Heart right ventricle (tissue), 16 donors: ENCODE results near the gene C4orf36. TPM values are rescaled to one million over a fixed set of nuclear protein-coding genes. Genes with fewer than 3 reads are reported as not detected.

Source experiments
- ATAC-seq, 8 donors: fragments of 200-7000 bp; cut with Tn5 transposase; one replicate each; pipeline ENCODE4 v1.9.1; 2020; ENCODE audit warnings: mild to moderate bottlenecking in 8 of 8, moderate library complexity in 8 of 8, moderate number of reproducible peaks in 1 of 8
- DNase-seq, 2 donors: peaks; one replicate each; pipeline ENCODE4 v3.0.0-alpha.2; 2020
- H3K27ac ChIP-seq, 10 donors: fragments of 200-600 bp; sonication (generic) in 2 of 10; one replicate each; pipeline versions ENCODE4 v1.5.0 to v1.8.0; 2020 to 2022; ENCODE audit warnings: mild to moderate bottlenecking in 3 of 10
- H3K27me3 ChIP-seq, 7 donors: fragments of 200-600 bp; one replicate each; pipeline ENCODE4 v1.8.0; 2021 to 2022; ENCODE audit warnings: mild to moderate bottlenecking in 2 of 7
- H3K36me3 ChIP-seq, 9 donors: fragments of 200-600 bp; sonication (generic) in 1 of 9; one replicate each; pipeline versions ENCODE4 v1.5.0 to v1.8.0; 2020 to 2022; ENCODE audit warnings: mild to moderate bottlenecking in 2 of 9
- H3K4me1 ChIP-seq, 9 donors: fragments of 200-600 bp; sonication (generic) in 1 of 9; one replicate each; pipeline versions ENCODE4 v1.5.0 to v1.8.0; 2020 to 2022; ENCODE audit warnings: mild to moderate bottlenecking in 4 of 9
- H3K4me3 ChIP-seq, 10 donors: fragments of 200-600 bp; sonication (generic) in 2 of 10; one replicate each; pipeline versions ENCODE4 v1.5.0 to v1.8.0; 2020 to 2022; ENCODE audit warnings: mild to moderate bottlenecking in 7 of 10, moderate library complexity in 2 of 10
- H3K9me3 ChIP-seq, 11 donors: fragments of 200-600 bp in 10 of 11; sonication (generic) in 2 of 11; one replicate each; pipeline versions ENCODE4 v1.5.0 to v1.8.0; 2013 to 2022; ENCODE audit warnings: mild to moderate bottlenecking in 2 of 11, control low read depth in 1 of 11, moderate library complexity in 1 of 11
- WGBS, 2 donors: extraction: QIAGEN DNeasy Blood & Tissue Kit; methylation state at CpG; one replicate each; pipeline ENCODE4 v1.1.7; 2013; ENCODE audit warnings: inconsistent platforms in 1 of 2; 5-methylcytosine and 5-hydroxymethylcytosine counted together
- intact Hi-C, 10 donors: fragments of 100-400 bp; cut with DNase I; formaldehyde crosslinking; loops; one replicate each; pipeline versions ENCODE4 v1.11.1 to v1.14.2; 2022
- polyA plus RNA-seq, 2 donors: library from polyadenylated mRNA; stranded (reverse); fragments of 200-250 nt; gene quantifications; one replicate each; pipeline ENCODE4 v1.2.3, GENCODE V29; 2013
- total RNA-seq, 10 donors: library from RNA; stranded (reverse); fragmentation: NEBNext Ultra II Directional in 3 of 10; extraction: Animal tissue kit (Norgen Biotek cat#: 25700) in 3 of 10; gene quantifications; one replicate each; pipeline versions ENCODE4 v1.2.1 to v1.2.4, GENCODE V29; 2021 to 2023
- TF ChIP-seq, protein P1 (sequence below), 9 donors: fragments of 200-600 bp; sonication (generic) in 2 of 9; IDR thresholded peaks; one replicate each; pipeline versions ENCODE4 v1.5.0 to v1.8.0; 2021 to 2022; ENCODE audit warnings: antibody characterized with exemption in 9 of 9, mild to moderate bottlenecking in 5 of 9, moderate library complexity in 1 of 9
- donor health status: Arrhythmogenic right ventricular cardiomyopathy.
- donor health status: ischemic (EF 13 %, LVEDD 7.1; RV severe dilation, severe dysfunction).
- donor health status: healthy with polysubstance abuse.
- donor health status: DM: no; HTN: yes; CAD: no.
- donor health status: DM: no; HTN: no; CAD: no.
- donor health status: ischemic (EF 25% LVEDD 6.9; RV normal size, moderate dysfunction).
- donor health status: ischemic (EF 25% LVEDD 5.7; RV mildly dilated, moderate dysfunction).
- donor health status: healthy.
- donor health status: DM: yes; HTN: yes; CAD: no.
- donor health status: Ischemic cardiomyopathy.
- donor health status: ischemic (EF 35%, LVEDD 5.7; RV mildly dilated, moderate dysfunction).
- donor health status: nonischemic (EF 11% LVEDD 7.7; RV severe dilation, severe dysfunction).
- donor health status: DM: yes; HTN: yes; CAD: no.
- donor health status: PGD.
- donor health status: ischemic (EF 29% LVEDD 5.4; RV normal size, mild dysfunction).
- donor health status: nonischemic (EF 23%, LVEDD 6.1; RV moderate dilation, normal function).

The C4orf36 gene
- total and polyA plus RNA-seq, 12 donors = 0.10 to 3.5 (median 1.0) TPM; not detected in 3

DNA sequence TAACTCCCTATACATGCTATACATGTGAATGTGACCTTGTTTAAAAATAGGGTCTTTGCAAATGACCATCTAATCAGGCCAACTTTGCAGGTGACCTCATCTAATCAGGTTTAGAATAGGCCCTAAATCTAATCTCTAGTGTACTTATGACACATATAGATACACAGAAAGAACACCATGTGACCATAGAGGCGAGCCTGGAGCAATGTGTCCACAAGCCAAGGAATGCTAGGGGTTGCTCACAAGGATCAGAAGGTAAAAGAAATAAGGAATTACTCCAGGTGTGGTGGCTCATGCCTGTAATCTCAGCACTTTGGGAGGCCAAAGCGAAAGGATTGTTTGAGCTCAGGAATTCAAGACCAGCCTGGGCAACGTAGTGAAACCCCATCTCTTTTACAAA lies 9.6 kb upstream of the C4orf36 start:
- WGBS, 2 donors = 96% methylated on average over 3 of the region's 3 CpGs
- Histone ChIP-seq H3K27me3 (no peaks in the 10 kb centered on the region), H3K36me3 (no peaks in the 10 kb centered on the region), H3K4me3 (no peak overlapping the region), H3K27ac (no peak overlapping the region), H3K4me1 (peaks cover 0 to 12% (median 4%) of the 10 kb centered on the region in 9 donors), H3K9me3 (no peaks in the 10 kb centered on the region)
- ATAC-seq (no peak), DNase-seq (no peak)
- TF ChIP-seq, protein P1, sequence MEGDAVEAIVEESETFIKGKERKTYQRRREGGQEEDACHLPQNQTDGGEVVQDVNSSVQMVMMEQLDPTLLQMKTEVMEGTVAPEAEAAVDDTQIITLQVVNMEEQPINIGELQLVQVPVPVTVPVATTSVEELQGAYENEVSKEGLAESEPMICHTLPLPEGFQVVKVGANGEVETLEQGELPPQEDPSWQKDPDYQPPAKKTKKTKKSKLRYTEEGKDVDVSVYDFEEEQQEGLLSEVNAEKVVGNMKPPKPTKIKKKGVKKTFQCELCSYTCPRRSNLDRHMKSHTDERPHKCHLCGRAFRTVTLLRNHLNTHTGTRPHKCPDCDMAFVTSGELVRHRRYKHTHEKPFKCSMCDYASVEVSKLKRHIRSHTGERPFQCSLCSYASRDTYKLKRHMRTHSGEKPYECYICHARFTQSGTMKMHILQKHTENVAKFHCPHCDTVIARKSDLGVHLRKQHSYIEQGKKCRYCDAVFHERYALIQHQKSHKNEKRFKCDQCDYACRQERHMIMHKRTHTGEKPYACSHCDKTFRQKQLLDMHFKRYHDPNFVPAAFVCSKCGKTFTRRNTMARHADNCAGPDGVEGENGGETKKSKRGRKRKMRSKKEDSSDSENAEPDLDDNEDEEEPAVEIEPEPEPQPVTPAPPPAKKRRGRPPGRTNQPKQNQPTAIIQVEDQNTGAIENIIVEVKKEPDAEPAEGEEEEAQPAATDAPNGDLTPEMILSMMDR (IDR thresholded peaks at IDR 0.05) = no peak
- intact Hi-C loops = no loop called here

DNA sequence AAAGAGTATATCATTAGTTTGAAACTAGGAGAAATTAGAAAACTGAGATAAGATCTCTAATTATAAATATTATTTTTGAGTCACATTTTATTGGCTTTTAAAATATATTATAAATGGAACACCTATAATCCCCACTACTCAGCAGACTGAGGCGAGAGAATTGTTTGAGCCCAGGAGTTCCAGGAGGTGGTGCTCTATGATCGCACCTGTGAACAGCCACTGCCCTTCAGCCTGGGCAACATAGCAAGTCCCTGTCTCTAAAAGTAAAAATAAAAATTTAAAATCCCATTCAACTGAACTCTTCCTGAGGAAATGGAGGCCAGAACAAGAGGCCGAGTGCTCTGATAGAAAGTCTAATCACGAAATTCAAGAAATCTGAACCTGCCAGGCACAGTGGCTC lies 6.3 kb upstream of the C4orf36 start:
- H3K27me3 ChIP-seq = no peaks in the 10 kb centered on the region
- ATAC-seq (no peak), DNase-seq (no peak)
- peaks cover 0 to 7% (median 0%) of the 10 kb centered on the region in 9 donors for H3K4me1 ChIP-seq
- no peaks in the 10 kb centered on the region for H3K9me3 ChIP-seq
- no peaks in the 10 kb centered on the region for H3K36me3 ChIP-seq
- H3K4me3 ChIP-seq = no peak overlapping the region
- no peak overlapping the region for H3K27ac ChIP-seq
- 89 to 92% methylated on average over 4 of the region's 4 CpGs for WGBS, 2 donors
- intact Hi-C loops = loop anchor here in 4 of 10 donors (5.0 to 10.0 kb wide), 3 partner anchors 84 to 401 kb away; no protein-coding TSS in a partner anchor
- TF ChIP-seq, protein P1 (IDR thresholded peaks at IDR 0.05) = peak in 1 of 9 donors; percentile 13

DNA sequence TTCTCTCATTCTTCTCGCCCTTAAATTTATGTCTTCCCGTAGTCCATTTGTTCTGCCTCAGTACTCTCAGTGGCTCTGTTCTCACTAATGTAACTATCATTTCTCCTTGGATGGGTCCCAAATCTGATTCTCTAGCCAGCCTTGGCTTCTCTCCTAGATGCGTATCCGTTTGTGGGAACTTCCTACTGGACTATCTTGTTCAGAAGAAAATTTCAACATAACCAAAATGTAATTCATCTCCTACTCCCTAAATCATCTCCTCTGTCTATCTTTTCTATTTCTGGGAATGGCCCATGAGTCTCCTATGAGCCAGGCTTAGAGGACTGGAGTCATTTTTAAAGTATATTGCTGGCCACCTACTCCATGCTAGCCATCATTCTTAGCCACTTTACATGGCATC lies 4.4 kb upstream of the C4orf36 start:
- H3K27ac ChIP-seq = no peak overlapping the region
- TF ChIP-seq, protein P1 (IDR thresholded peaks at IDR 0.05) = no peak
- WGBS, 2 donors = 53 to 62% methylated on average over 4 of the region's 4 CpGs

DNA sequence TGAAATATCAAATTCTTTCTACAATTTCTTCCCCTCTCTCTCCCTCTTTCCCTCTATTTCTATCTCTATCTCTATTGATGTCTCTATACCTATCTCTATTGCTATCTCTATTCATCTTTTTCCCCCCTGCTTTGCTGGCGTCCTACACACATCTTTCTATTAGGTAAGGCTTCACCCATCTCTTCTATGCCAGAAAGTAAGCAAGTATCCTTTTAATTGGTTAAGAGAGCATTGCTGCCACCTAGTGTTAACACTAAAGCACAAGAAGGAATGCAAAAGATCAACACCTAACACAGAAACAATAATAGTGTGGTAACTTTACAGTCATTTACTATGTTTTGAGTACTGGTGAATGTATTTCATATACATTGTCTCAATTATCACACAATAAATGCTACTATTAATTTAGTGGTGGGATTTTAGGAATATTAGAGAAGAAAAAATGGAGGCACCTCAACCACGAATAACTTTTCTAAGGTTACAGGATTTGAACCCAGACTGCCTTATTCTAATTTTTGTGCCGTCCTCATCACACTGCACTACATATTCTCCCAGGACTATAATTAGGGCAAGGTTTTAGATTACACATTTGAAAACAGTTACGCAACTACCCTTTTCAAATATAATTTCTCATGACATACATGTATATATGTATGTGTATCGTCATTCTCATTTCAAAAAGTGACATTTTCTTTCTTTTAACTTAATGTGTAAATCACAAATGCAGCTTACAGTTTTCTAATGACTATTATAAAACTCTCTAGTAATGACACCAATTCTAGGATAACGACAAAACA lies 3.7 kb upstream of the C4orf36 start:
- H3K27ac ChIP-seq = no peak overlapping the region
- ATAC-seq = peak in 5 of 8 donors; percentile 36 to 59 (median 55)
- no peak overlapping the region for H3K4me3 ChIP-seq
- peaks cover 0 to 16% (median 0%) of the 10 kb centered on the region in 7 donors for H3K27me3 ChIP-seq
- TF ChIP-seq, protein P1 (IDR thresholded peaks at IDR 0.05) = peak; percentile 50 to 89 (median 80)
- peaks cover 0 to 26% (median 0%) of the 10 kb centered on the region in 9 donors for H3K4me1 ChIP-seq
- intact Hi-C loops = loop anchor here (2.0 to 10.0 kb wide), 5 partner anchors 81 to 399 kb away; no protein-coding TSS in a partner anchor
- no peaks in the 10 kb centered on the region for H3K36me3 ChIP-seq
- 75 to 78% methylated on average over 6 of the region's 6 CpGs for WGBS, 2 donors
- no peaks in the 10 kb centered on the region for H3K9me3 ChIP-seq
- DNase-seq = peak in 1 of 2 donors; percentile 53

More for the DNA sequence above, 4.4 kb upstream of the C4orf36 start:
- DNase-seq (no peak), ATAC-seq (no peak)
- Histone ChIP-seq H3K9me3 (no peaks in the 10 kb centered on the region), H3K4me1 (peaks cover 0 to 21% (median 0%) of the 10 kb centered on the region in 9 donors), H3K27me3 (peaks cover 0 to 10% (median 0%) of the 10 kb centered on the region in 7 donors), H3K4me3 (no peak overlapping the region), H3K36me3 (no peaks in the 10 kb centered on the region)
- intact Hi-C loops = loop anchor here in 6 of 10 donors (2.0 to 10.0 kb wide), 5 partner anchors 82 to 400 kb away; no protein-coding TSS in a partner anchor
